IMR-90 (cell line): ENCODE data around the gene YKT6. TPM values are rescaled to one million over a fixed set of nuclear protein-coding genes. Genes with fewer than 3 reads are reported as not detected.

Source experiments
- ATAC-seq: fragments of 200-7000 bp; cut with Tn5 transposase; 2 replicates; pipeline ENCODE4 v1.9.1; 2020; ENCODE audit warnings: low read depth, mild to moderate bottlenecking, moderate library complexity
- BruUV-seq: library from RNA; stranded (reverse); fragments of 400-500 nt; replicated peaks from 2 replicates; lab custom pipeline; 2021; lab: Mats Ljungman, UMichigan
- CTCF ChIA-PET: fragments of 300-600 bp; formaldehyde crosslinking; extraction: SDS; loops from one replicate; lab custom pipeline; 2021; ENCODE audit warnings: antibody characterized with exemption; lab: Yijun Ruan, JAX
- POLR2A ChIA-PET: fragments of 300-600 bp; sonication (Branson Sonifier 250); formaldehyde crosslinking; loops from one replicate; lab custom pipeline; 2022; ENCODE audit warnings: antibody characterized with exemption; ENCODE audit not compliant: unreplicated experiment; lab: Charles Lee
- DNase-seq: peaks from one replicate; pipeline ENCODE4 v3.0.0; 2013
- H2AFZ ChIP-seq: replicated peaks from 2 replicates; pipeline ENCODE3; 2013; ENCODE audit warnings: low read length, mild to moderate bottlenecking; ENCODE audit not compliant: poor library complexity
- H2AK5ac ChIP-seq: 2 replicates; pipeline ENCODE4 v1.6.1; 2013; ENCODE audit warnings: low read depth, low read length, inconsistent platforms
- H2AK9ac ChIP-seq: replicated peaks from 2 replicates; pipeline ENCODE3; 2013; ENCODE audit warnings: mild to moderate bottlenecking, low read depth, low read length, moderate library complexity; ENCODE audit not compliant: poor library complexity
- H2BK120ac ChIP-seq: 2 replicates; pipeline ENCODE4 v1.6.1; 2013; ENCODE audit warnings: low read depth, low read length, inconsistent platforms
- H2BK15ac ChIP-seq: 3 replicates; pipeline ENCODE4 v1.6.1; 2013; ENCODE audit warnings: low read depth, low read length, inconsistent platforms
- H2BK20ac ChIP-seq: 2 replicates; pipeline ENCODE4 v1.6.1; 2013; ENCODE audit warnings: low read depth, mild to moderate bottlenecking, inconsistent platforms, low read length, moderate library complexity
- H2BK5ac ChIP-seq: 2 replicates; pipeline ENCODE4 v1.6.1; 2013; ENCODE audit warnings: mild to moderate bottlenecking, low read depth, low read length, inconsistent platforms; ENCODE audit not compliant: poor library complexity, severe bottlenecking
- H3K14ac ChIP-seq: replicated peaks from 2 replicates; pipeline ENCODE4 v1.6.1; 2013; ENCODE audit warnings: low read depth, low read length, inconsistent platforms
- H3K18ac ChIP-seq: 2 replicates; pipeline ENCODE4 v1.6.1; 2013; ENCODE audit warnings: low read depth, low read length, control low read depth
- H3K23ac ChIP-seq: 2 replicates; pipeline ENCODE4 v1.6.1; 2013; ENCODE audit warnings: low read depth, low read length, inconsistent platforms
- H3K27ac ChIP-seq: 2 replicates; pipeline ENCODE4 v1.5.1; 2013; ENCODE audit warnings: mild to moderate bottlenecking, control low read depth, low read length; ENCODE audit not compliant: insufficient read depth
- H3K27me3 ChIP-seq: 2 replicates; pipeline ENCODE4 v1.6.1; 2013; ENCODE audit warnings: low read length; ENCODE audit not compliant: control insufficient read depth, insufficient read depth
- H3K36me3 ChIP-seq: 2 replicates; pipeline ENCODE4 v1.6.1; 2013; ENCODE audit warnings: low read length, mixed read lengths; ENCODE audit not compliant: control insufficient read depth, insufficient read depth
- H3K4ac ChIP-seq: 2 replicates; pipeline ENCODE4 v1.6.1; 2013; ENCODE audit warnings: low read depth, low read length, inconsistent platforms
- H3K4me1 ChIP-seq: 2 replicates; pipeline ENCODE4 v1.6.1; 2013; ENCODE audit warnings: low read length, mixed read lengths; ENCODE audit not compliant: control insufficient read depth, insufficient read depth
- H3K4me2 ChIP-seq: 2 replicates; pipeline ENCODE4 v1.6.1; 2013; ENCODE audit warnings: low read depth, mild to moderate bottlenecking, control low read depth, low read length, moderate library complexity
- H3K4me3 ChIP-seq: 2 replicates; pipeline ENCODE4 v1.5.1; 2013; ENCODE audit warnings: low read depth, mild to moderate bottlenecking, control low read depth, low read length, moderate library complexity; ENCODE audit not compliant: insufficient read depth
- H3K56ac ChIP-seq: 2 replicates; pipeline ENCODE4 v1.6.1; 2013; ENCODE audit warnings: low read length, inconsistent platforms; ENCODE audit not compliant: insufficient read depth; ENCODE audit errors: extremely low read depth
- H3K79me1 ChIP-seq, 2 experiments: 2 replicates each; pipeline ENCODE4 v1.6.1; 2013; ENCODE audit warnings: low read length in 2 of 2, inconsistent platforms in 1 of 2, low read depth in 1 of 2
- H3K9ac ChIP-seq: 2 replicates; pipeline ENCODE4 v1.6.1; 2013; ENCODE audit warnings: low read depth, low read length, control low read depth
- H3K9me1 ChIP-seq: 2 replicates; pipeline ENCODE4 v1.6.1; 2013; ENCODE audit warnings: low read length, inconsistent platforms; ENCODE audit not compliant: insufficient read depth
- H3K9me3 ChIP-seq: 2 replicates; pipeline ENCODE4 v1.6.1; 2013; ENCODE audit warnings: low read length; ENCODE audit not compliant: control insufficient read depth, insufficient read depth
- H4K20me1 ChIP-seq: 2 replicates; pipeline ENCODE4 v1.6.1; 2013; ENCODE audit warnings: low read length, inconsistent platforms; ENCODE audit not compliant: insufficient read depth
- H4K5ac ChIP-seq: 2 replicates; pipeline ENCODE4 v1.6.1; 2013; ENCODE audit warnings: mild to moderate bottlenecking, low read depth, low read length, control low read depth
- H4K8ac ChIP-seq, 2 experiments: 2 replicates each; pipeline ENCODE4 v1.6.1; 2013; ENCODE audit warnings: low read depth in 2 of 2, low read length in 2 of 2, control low read depth in 1 of 2, inconsistent platforms in 1 of 2
- H4K91ac ChIP-seq: 2 replicates; pipeline ENCODE4 v1.6.1; 2013; ENCODE audit warnings: low read depth, low read length, inconsistent platforms; ENCODE audit not compliant: insufficient read depth
- BHLHE40 ChIP-seq: fragments of 150-350 bp; IDR thresholded peaks from 2 replicates; pipeline ENCODE4 v1.6.1; 2016; ENCODE audit warnings: mild to moderate bottlenecking, low read depth, low read length
- CEBPB ChIP-seq: IDR thresholded peaks from 2 replicates; pipeline ENCODE4 v1.6.1; 2012; ENCODE audit warnings: low read depth, low read length, improper control_type of control experiment
- CHD1 ChIP-seq: IDR thresholded peaks from 2 replicates; pipeline ENCODE4 v1.6.1; 2012; ENCODE audit warnings: low read depth, low read length, improper control_type of control experiment
- FOS ChIP-seq: fragments of 150-350 bp; IDR thresholded peaks from 2 replicates; pipeline ENCODE4 v1.6.1; 2016; ENCODE audit warnings: low read depth, low read length
- MAFK ChIP-seq: IDR thresholded peaks from 2 replicates; pipeline ENCODE4 v1.6.1; 2012; ENCODE audit warnings: low read depth, low read length, improper control_type of control experiment
- MAZ ChIP-seq: IDR thresholded peaks from 2 replicates; pipeline ENCODE4 v1.6.1; 2012; ENCODE audit warnings: low read depth, mild to moderate bottlenecking, low read length, improper control_type of control experiment, moderate library complexity, borderline replicate concordance
- MXI1 ChIP-seq: IDR thresholded peaks from 2 replicates; pipeline ENCODE4 v1.6.1; 2012; ENCODE audit warnings: low read depth, mild to moderate bottlenecking, low read length, moderate library complexity, borderline replicate concordance
- NFE2L2 ChIP-seq: fragments of 150-350 bp; IDR thresholded peaks from 2 replicates; pipeline ENCODE4 v1.6.1; 2016; ENCODE audit warnings: low read depth, mild to moderate bottlenecking, low read length
- POLR2A ChIP-seq: IDR thresholded peaks from 2 replicates; pipeline ENCODE4 v1.6.1; 2012; ENCODE audit warnings: mild to moderate bottlenecking, low read depth, low read length
- RAD21 ChIP-seq: IDR thresholded peaks from 2 replicates; pipeline ENCODE4 v1.6.1; 2012; ENCODE audit warnings: low read length, improper control_type of control experiment
- RCOR1 ChIP-seq: IDR thresholded peaks from 2 replicates; pipeline ENCODE4 v1.6.1; 2012; ENCODE audit warnings: mild to moderate bottlenecking, low read length, improper control_type of control experiment; ENCODE audit not compliant: insufficient replicate concordance
- RFX5 ChIP-seq: IDR thresholded peaks from 2 replicates; pipeline ENCODE4 v1.8.0; 2012; ENCODE audit warnings: low read depth, mild to moderate bottlenecking, low read length, moderate library complexity
- SMC3 ChIP-seq: fragments of 150-350 bp; IDR thresholded peaks from 2 replicates; pipeline ENCODE4 v1.6.1; 2016; ENCODE audit warnings: low read depth, mild to moderate bottlenecking, antibody characterized with exemption, low read length, moderate library complexity
- WGBS, 2 experiments: methylation state at CpG; one replicate each; pipeline versions ENCODE4 v1.1.5 to v1.1.7; 2013; ENCODE audit warnings: missing lambda C conversion rate in 2 of 2; ENCODE audit not compliant: insufficient read length in 1 of 2; ENCODE audit errors: extremely low coverage in 2 of 2; 5-methylcytosine and 5-hydroxymethylcytosine counted together
- dilution Hi-C: fragments of 300-500 bp; cut with HindIII; formaldehyde crosslinking; loops from one replicate; pipeline ENCODE4 v1.14.3; 2018; ENCODE audit warnings: low sequenced_read_pairs; ENCODE audit not compliant: unreplicated experiment
- in situ Hi-C: fragments of 300-500 bp; cut with MboI; formaldehyde crosslinking; loops from 3 replicates; pipeline ENCODE4 v1.14.3; 2019; ENCODE audit warnings: low sequenced_read_pairs, inconsistent platforms, mixed read lengths
- intact Hi-C: fragments of 100-400 bp; cut with micrococcal nuclease; formaldehyde crosslinking; loops from 2 replicates; pipeline ENCODE4 v1.10.0; 2022
- polyA plus RNA-seq, 3 experiments: library from polyadenylated mRNA; depleted of rRNA; stranded (reverse); fragments of >200 nt; gene quantifications; 2 replicates each; pipeline ENCODE4 v1.2.3, GENCODE V29; 2012; ENCODE audit warnings: low replicate concordance in 1 of 3
- total RNA-seq: library from RNA; depleted of rRNA; stranded (reverse); fragments of >200 nt; gene quantifications from 2 replicates; pipeline ENCODE4 v1.2.3, GENCODE V29; 2012
- TF ChIP-seq, protein P1 (sequence below): fragments of 150-350 bp; IDR thresholded peaks from 2 replicates; pipeline ENCODE4 v1.6.1; 2016; ENCODE audit warnings: low read depth, mild to moderate bottlenecking, low read length, moderate library complexity, borderline replicate concordance
- TF ChIP-seq, protein P2 (sequence below): conservative IDR thresholded peaks from 2 replicates; pipeline ENCODE4 v1.5.1; 2012; ENCODE audit warnings: mild to moderate bottlenecking, low read depth, low read length, improper control_type of control experiment
- TF ChIP-seq, protein P3 (sequence below): fragments of 150-350 bp; IDR thresholded peaks from 2 replicates; pipeline ENCODE4 v1.6.1; 2017; ENCODE audit warnings: mild to moderate bottlenecking, antibody characterized with exemption, low read length, low read depth

Gene YKT6
- total and polyA plus RNA-seq, 2 of the 4 experiments (the other 2 are of a cell fraction), result 115 to 120 TPM

GRCh38 chr7:44213877-44214388 is 13.2 kb downstream of the YKT6 start:
- intact Hi-C loops (no loop called here), in situ Hi-C loops (no loop called here), dilution Hi-C loops (no loop called here)
- no TSS peak for BruUV-seq
- Histone ChIP-seq H3K14ac (no peak overlapping the region), H4K5ac (no peak overlapping the region), H3K4me3 (no peak overlapping the region), H3K4me1 (no peaks in the 10 kb centered on the region), H3K36me3 (peaks cover 46% of the 10 kb centered on the region), H2BK120ac (no peak overlapping the region), H2BK15ac (no peak overlapping the region), H2BK20ac (no peak overlapping the region), H3K9me3 (peaks cover 2% of the 10 kb centered on the region), H2AK5ac (no peak overlapping the region), H2AK9ac (no peak overlapping the region), H4K8ac (no peak overlapping the region), H3K4ac (no peak overlapping the region), H3K27ac (no peak overlapping the region), H3K9ac (no peak overlapping the region), H3K4me2 (no peak overlapping the region), H4K91ac (no peak overlapping the region), H2AFZ (no peak overlapping the region), H3K27me3 (no peaks in the 10 kb centered on the region), H3K79me1 (peaks cover 8 to 16% of the 10 kb centered on the region in 2 experiments), H3K18ac (no peak overlapping the region), H3K23ac (no peak overlapping the region), H2BK5ac (no peak overlapping the region), H4K20me1 (peaks cover 12% of the 10 kb centered on the region), H3K9me1 (no peaks in the 10 kb centered on the region; the same call in 1 of the 2 replicates), H3K56ac (no peak overlapping the region)
- 100% methylated on average over 1 of the region's 9 CpGs; no CpG with 5 or more reads in 1 of the 2 experiments for WGBS, 2 experiments
- POLR2A ChIA-PET, result no interaction called here
- no peak for ATAC-seq
- DNase-seq, result no peak
- TF ChIP-seq SMC3 (no peak), RCOR1 (no peak), CEBPB (no peak), FOS (no peak), CHD1 (no peak), MXI1 (no peak), MAFK (no peak), POLR2A (no peak), MAZ (no peak), BHLHE40 (no peak), NFE2L2 (no peak), RFX5 (no peak), RAD21 (no peak)
- TF ChIP-seq, protein P1, sequence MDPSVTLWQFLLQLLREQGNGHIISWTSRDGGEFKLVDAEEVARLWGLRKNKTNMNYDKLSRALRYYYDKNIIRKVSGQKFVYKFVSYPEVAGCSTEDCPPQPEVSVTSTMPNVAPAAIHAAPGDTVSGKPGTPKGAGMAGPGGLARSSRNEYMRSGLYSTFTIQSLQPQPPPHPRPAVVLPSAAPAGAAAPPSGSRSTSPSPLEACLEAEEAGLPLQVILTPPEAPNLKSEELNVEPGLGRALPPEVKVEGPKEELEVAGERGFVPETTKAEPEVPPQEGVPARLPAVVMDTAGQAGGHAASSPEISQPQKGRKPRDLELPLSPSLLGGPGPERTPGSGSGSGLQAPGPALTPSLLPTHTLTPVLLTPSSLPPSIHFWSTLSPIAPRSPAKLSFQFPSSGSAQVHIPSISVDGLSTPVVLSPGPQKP, result no peak
- TF ChIP-seq, protein P2, sequence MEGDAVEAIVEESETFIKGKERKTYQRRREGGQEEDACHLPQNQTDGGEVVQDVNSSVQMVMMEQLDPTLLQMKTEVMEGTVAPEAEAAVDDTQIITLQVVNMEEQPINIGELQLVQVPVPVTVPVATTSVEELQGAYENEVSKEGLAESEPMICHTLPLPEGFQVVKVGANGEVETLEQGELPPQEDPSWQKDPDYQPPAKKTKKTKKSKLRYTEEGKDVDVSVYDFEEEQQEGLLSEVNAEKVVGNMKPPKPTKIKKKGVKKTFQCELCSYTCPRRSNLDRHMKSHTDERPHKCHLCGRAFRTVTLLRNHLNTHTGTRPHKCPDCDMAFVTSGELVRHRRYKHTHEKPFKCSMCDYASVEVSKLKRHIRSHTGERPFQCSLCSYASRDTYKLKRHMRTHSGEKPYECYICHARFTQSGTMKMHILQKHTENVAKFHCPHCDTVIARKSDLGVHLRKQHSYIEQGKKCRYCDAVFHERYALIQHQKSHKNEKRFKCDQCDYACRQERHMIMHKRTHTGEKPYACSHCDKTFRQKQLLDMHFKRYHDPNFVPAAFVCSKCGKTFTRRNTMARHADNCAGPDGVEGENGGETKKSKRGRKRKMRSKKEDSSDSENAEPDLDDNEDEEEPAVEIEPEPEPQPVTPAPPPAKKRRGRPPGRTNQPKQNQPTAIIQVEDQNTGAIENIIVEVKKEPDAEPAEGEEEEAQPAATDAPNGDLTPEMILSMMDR, result no peak
- TF ChIP-seq, protein P3, sequence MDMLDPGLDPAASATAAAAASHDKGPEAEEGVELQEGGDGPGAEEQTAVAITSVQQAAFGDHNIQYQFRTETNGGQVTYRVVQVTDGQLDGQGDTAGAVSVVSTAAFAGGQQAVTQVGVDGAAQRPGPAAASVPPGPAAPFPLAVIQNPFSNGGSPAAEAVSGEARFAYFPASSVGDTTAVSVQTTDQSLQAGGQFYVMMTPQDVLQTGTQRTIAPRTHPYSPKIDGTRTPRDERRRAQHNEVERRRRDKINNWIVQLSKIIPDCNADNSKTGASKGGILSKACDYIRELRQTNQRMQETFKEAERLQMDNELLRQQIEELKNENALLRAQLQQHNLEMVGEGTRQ, result no peak
- CTCF ChIA-PET, result interaction anchor here (1.0 kb wide), 1 partner anchor 9 kb away, joined by 3 read pairs; no protein-coding TSS in a partner anchor
